Germinal center (tissue), 1 donor: ENCODE data around the gene ASB1.

Source experiments
- DNase-seq: peaks from one replicate; pipeline ENCODE4 v3.0.0; 2012; ENCODE audit warnings: mixed read lengths, low spot score

The ASB1 gene, protein sequence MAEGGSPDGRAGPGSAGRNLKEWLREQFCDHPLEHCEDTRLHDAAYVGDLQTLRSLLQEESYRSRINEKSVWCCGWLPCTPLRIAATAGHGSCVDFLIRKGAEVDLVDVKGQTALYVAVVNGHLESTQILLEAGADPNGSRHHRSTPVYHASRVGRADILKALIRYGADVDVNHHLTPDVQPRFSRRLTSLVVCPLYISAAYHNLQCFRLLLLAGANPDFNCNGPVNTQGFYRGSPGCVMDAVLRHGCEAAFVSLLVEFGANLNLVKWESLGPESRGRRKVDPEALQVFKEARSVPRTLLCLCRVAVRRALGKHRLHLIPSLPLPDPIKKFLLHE

DNA sequence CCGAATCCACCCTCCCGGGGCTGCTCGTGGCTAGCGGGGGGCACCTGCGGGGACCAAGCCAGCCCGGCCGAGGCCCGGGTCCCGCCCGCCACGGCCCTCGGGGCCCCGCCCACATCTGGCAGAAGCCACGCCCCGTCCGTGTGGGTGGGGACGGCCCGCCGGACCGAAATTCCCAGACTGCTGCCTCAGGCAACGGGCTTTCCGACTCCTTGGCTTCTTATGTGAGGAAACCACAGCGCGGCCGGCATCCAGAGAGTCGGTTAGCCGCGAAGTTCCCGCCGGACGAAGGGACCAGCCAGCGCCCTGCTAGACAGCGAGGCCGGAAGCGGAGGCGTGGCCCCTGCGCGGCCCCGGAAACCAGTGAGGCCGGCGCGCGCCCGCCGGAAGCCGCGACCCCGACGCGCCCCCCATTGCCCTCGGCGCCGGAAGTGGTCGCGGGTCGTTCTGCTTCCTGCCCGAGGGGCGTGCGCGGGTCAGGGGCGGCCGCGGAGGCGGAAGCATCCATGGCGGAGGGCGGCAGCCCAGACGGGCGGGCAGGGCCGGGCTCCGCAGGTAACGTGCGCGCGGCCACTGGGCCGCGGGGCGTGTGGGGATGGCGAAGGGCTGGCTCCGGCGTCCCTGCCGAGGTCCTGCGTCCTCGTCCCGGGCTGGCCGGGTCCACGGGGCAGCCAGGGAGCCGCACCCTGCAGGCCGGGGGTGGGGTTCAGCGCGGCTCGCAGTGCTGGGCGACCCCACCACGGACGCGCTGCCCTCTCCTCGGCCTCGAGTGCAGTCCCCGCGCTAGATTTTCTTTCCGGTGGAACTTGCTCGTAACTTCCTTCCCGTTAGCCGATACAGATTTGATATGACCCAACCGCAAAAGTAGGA, at the start of gene ASB1:
Gene ASB1 (plus strand): TSS at position 360 of the 867 bp plus-strand sequence. CDS start 144 bp downstream, at position 504.
- peak; percentile 89 for DNase-seq

DNA sequence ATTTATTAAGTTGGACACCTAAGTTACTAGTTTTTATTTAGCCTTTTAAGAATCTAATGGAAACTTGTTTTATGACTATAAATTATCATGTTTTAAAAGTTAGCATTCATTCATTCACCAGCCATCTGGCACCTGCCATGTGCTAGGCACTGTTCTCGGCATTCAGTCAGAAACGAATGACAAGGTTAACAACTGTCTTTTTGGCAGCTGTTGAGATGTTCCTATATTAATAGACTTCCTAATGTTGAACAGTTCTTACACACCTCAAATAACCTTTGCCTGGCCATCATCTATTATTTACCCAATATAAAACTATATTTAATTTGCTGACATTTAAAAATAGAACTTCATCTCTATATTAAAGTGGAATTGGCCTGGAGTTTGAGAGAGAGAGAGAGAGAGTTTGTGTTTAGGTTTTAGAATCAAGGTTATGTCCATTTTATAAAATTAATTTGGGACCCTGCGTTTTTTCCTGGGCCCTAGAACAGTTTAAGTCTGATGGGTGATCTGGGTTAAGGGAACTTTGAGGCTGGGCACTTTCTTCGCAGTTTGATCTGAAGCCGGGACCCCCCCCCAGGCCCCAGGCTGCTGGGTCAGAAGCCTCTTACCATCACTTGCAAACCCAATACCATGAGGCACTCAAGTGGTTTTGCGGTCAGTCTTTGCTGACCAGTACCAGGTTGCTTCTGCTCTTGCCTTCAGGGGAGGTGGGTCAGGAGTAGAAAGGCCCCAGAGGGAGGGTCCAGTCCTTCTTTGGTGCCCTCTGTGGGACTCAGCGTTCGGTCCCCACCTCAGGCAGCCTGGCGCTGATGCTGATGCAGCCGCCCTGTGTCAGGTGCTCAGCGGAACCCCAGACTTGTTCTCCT, 48.3 kb upstream of the ASB1 start:
- no peak for DNase-seq

DNA sequence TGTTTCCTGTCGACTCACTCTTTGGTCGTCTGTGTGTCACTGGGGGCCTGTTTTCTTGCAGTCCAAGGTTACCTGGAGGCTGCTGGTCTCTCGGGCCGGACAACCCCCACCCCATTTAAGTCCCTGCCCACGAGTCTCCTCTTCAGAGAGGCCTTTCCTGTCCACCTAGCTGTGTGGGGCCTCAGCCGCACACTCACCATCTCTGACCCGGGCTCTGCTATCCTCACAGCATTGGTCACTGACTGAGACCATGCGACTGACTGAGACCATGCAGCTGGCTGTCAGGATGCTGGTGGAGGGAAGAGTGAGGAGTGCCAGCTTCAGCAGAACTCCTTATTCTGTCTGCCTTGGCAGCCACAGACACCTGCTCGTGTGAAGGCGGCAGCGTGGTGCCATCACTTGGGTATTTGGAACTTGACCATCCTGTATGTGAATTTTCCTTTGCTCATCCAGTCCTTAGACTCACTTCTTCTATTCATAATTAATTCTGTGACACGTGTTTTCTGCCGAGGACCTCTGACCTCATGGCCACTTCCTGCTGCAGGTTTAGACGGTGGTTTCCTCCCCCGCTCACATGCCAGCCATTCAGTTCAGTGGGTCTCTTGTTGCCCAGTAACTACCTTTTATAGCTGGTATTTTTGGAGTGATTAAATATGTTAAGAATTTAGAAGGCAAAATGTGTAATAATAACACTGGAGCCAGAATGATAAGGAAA, 47.5 kb upstream of the ASB1 start:
- no peak for DNase-seq

DNA sequence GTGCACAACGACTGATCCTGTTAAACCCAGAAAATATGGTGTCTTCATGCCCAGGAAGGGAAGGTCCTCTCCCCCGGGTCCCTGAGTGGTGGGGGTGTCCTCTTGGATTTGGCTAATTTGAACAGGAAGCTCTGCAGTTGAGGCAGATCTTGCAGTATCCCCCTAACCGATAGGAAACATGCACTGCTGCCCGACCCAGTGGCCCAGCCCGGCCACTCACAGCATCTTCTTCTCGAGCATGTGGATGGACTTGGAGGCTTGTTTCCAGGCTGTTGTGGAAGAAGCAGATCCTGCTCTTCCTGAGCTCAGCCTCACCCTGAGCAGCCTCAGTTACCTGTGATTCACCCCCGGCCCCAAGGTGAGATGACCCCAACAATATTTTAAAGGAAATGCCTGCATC, 46.4 kb upstream of the ASB1 start:
- DNase-seq: no peak

DNA sequence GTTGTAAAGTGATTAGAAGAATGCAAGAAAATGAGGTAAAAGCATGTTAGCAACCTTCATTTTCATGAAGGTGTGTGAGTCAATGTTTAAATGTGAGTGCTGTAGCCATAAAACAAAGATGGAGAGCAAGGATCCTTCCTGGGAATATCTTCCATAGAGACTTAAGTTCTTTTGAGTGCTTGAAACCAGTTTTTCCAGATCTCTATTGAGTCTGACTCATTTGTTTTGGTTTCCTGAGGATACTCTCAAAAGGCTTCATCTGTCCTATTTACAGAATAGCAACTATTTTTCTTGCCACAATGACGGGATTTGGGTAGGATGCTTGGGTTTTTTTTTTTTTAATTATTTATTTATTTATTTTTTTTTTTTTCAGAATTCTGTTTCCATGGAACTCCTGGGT, 45.9 kb upstream of the ASB1 start:
- no peak for DNase-seq

DNA sequence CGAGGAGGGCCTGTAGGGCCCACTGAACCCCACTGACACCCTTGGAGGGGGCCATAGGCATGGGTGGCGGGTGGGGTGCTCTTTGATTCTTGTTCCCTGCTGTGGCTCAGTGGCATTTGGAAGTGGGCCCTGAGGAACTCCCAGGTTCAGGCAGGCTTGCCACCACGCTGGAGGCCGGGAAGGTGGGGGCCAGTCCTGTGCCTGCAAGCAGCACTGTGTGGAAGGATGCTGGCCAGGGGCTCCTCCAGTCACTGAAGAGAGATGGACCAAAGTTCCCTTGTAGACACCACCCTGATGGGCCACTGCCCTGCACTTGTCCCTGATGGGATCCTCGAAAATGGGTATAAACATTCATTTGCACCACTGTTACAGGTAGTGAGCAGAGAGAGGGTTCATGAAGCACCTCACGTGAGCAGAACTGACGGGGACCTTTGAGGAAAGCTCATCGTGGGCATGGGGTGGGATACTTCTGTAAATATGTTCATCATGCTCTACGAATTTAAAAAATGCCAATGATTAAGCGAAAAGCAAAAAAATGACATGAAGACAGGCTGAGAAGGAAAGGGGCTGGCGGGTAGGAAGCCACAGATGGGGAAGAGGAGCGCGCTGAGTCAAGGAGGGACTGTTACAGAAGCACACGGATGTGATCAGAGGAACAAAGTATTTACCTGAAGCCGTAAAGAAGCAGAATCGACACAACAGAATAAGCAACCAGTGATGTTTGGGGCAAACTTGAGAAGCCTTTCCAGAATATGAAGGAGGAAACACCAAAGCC, 45.2 kb upstream of the ASB1 start:
- DNase-seq: no peak

DNA sequence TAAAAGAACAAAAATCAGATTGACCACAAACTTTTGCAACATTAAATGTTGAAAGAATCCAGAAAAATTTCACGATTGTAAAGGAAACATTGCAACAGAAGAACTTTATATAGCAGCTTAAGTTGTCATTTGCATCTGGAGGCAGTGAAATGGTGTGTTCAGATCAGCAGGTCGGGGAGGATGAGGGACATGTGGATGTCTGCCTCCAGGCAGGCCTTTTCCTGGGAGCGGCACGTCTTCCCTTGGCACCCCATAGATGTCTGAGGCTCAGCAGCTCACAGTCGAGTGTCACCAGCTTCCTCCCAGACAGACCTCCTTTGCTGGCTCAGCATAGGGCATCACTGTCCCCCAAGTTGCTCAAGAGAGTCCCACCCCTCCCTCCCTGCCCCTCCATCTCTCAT, 44.3 kb upstream of the ASB1 start:
- no peak for DNase-seq

DNA sequence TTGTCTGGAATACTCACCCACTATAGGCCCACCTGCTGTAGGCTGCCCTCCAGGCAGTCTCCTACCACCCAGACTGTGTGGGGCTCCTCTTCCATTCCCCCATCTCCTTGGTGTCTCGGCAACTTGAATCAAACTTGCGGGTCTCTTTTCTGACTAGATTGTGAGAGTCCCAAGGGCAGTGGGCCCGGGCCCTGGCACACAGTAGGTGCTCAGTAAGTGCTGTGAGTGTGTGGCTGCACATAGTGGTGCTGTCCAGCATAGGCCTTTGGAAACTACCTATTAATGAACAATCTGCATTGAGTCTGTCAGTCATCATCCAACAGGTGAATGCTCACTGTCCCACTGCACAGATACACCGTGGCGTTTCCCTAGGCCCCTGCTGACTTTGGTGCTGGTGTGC, 43.6 kb upstream of the ASB1 start:
- no peak for DNase-seq

DNA sequence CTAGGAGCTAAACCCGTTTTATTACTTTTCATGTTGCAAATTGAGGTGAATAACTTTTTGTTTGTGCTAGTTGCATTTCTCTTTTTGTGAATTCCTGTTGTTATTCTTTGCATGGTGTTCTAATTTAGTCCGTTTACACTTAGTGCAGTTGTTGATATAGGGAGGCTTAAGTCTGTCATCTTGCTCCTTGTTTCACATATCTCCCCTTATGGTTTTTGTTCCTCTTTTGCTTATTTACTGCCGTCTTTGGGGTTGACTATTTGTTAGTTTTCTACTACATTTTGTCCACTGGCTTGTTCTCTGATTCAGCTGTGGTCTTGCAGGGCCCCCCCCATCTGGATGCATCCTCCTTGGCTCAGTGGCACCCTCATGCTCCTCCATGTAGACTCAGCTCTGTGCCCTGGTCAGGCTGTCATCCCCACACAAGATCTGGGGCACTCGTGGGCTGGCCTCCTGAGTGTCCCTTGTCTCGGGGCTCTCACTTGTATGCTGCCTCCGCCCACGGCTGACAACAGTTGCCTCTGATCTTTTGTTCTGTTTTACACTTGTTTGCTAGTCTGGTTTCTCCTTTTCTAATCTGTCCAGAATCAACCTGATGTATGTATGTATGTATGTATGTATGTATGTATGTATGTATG, 42.9 kb upstream of the ASB1 start:
- DNase-seq: no peak

DNA sequence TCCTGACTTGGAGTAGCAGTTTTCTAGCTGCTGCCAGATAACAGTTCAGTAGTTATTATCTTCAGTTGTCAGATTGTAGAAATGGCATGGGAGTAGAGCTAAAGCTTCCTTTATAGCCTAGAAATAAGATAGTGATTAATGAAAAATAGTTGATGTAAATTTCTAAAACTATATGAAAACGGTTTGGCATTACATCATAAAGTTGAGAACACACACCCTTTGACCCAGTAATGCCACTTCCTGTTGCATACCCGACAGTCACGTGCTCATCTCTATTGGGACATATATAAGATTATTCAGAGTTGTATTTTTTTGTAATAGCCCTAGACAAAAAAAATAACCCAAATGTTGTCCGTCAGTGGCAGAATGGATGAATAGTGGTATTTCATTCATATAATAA, 39.4 kb upstream of the ASB1 start:
- DNase-seq: no peak

DNA sequence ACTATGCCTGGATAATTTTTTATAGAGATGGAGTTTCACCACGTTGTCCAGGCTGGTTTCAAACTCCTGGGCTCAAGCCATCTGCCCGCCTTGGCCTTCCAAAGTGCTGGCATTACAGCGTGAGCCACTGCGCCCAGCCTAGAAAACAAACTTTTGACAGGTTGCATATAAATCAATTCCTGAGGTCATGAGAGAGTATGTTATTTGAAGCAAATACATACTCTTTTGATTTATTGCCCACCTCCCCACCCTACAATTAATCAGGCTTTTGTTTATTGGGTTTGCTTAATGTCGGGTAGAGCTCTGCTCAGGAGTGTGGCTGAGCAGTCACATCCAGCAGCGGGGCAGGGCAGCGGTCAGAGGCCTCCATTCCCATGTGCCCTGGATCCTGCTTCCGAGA, 37.9 kb upstream of the ASB1 start:
- DNase-seq: no peak

DNA sequence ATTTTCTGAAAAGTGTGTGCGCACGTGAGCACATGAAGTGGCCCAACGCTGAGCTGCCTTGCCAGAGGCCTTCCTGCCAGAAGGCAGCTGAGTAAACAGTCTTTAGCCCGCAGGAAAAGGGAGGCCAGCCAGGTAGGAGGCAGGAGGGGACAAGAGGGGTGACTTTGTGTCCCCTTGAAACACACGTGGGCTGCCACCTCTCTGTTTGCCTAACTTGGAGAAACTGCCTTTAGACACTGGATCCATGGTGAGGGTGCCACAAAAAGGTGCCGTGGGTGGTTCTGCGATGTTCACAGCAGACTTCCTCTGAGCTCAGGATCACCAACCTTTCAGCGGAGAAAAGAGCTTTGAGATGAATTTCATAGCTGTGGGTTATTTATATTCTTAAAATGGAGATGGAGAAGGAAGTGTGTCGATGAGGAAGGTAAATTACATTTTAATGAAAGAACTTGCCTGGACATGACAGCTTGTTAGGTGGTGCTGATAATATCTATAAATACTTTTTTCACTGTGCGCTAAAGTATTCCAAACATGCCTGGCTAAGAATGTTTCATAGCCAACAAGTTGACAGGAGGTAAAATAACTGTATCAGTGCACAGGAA, 36.6 kb upstream of the ASB1 start:
- no peak for DNase-seq

DNA sequence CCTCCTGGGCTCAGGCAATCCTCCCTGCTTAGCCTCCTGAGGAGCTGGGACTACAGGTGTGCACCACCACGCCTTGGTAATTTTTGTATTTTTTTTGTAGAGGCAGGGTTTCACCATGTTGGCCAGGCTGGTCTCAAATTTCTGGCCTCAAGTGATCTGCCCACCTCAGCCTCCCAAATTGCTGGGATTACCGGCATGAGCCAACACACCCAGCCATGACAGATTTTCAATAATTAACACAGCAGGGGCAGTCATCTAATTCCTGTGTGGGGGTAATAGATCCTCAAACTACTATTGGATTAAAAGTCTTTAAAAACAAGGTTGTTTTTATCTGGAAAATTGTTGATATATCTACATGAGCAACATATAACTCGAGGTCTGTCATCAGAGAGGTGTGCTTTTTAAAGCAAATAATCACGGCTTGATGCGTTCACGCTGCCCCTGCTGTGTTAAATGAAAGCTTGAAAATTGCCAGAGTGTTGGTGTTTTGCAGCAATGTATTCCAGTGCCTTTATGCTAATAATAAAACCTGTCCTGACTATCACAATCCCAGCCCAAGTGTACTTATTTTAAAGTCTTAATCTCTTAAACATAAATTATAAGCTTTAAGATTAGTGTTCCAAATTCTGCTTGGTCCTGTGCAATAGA, 35.6 kb upstream of the ASB1 start:
- no peak for DNase-seq

DNA sequence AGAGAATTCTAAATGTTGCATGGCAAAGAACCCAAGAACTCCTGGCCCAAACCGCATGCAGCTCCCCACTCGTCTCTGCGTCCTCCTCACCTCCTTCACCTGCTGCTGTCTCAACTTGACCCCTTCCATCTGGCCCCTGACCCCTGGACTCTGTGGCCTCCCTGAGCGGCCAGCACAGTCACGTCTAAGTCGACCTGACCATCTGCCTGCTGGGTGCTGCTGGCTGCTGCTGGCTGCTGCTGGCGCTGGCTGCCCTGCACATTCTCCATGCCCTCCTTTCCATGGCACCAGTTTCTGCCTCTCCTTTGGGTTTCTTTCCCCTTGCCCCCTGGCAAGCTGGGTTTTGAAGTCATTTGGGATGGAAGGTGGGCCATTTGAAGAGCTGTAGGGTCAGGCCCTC, 30.1 kb upstream of the ASB1 start:
- no peak for DNase-seq

DNA sequence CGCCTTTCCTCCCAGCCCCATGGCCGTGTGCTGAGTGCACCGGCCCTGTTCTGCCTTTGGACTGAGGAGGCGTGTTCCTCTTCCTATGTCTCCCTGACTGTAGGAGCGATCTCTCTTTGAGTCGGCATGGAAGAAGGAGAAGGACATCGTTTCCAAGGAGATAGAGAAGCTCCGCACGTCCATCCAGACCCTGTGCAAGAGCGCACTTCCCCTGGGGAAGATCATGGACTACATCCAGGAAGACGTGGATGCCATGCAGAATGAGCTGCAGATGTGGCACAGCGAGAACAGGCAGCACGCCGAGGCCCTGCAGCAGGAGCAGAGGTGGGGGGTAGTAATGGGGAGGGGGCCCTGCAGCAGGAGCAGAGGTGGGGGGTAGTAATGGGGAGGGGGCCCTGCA, 29.4 kb upstream of the ASB1 start:
- no peak for DNase-seq

DNA sequence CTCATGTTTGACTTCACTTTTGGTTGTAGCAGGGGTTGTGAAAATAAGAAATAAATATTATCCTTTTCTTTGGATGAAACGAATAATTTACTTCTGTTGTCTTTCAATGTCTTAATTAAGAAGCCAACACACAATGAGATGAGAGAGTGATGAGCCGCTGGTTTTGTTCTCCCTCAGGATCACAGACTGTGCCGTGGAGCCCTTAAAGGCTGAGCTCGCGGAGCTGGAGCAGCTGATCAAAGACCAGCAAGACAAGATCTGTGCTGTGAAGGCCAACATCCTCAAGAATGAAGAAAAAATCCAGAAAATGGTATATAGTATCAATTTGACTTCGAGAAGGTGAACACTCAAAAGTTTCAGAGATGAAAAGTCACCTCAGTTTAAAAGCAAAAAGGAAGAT, 28.1 kb upstream of the ASB1 start:
- no peak for DNase-seq

DNA sequence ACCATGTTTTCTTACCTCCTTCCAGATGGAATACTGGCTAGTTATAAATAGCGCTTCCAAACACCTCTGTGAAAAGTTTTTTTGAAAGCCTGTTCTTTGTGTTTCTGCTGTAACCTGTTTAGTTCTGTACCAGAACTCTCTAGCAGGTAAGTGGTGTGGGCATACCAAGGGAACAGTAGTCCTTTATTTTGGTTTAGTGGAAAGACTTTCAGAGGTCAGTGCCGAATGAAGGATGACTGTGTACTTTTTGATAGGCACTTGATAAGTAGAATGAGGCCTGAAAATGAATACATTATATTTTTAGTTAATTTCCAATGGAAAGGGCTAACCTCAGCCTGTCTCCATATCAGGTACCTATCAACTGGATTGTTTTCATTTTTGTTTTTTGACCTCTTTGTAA, 27.6 kb upstream of the ASB1 start:
- DNase-seq: no peak

DNA sequence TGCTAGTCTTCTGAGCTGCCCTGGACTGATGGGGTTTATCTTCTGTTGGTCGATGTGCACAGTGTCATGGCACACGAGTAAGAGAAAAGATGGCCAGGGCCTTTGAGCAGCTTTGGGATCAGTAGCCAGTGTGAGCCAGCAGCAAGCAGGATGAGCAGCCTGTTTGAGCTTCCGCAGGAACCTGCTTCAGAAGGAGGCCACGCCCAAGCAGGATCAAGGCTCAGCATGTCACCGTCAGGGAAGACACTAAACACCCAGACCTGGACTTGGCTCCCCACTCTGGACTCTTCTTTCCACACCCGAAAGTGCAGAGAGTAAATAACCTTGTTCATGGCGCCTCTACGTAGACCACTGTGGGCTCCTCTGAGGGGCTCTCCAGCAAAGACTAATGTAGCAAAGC, 25.2 kb upstream of the ASB1 start:
- DNase-seq: no peak

DNA sequence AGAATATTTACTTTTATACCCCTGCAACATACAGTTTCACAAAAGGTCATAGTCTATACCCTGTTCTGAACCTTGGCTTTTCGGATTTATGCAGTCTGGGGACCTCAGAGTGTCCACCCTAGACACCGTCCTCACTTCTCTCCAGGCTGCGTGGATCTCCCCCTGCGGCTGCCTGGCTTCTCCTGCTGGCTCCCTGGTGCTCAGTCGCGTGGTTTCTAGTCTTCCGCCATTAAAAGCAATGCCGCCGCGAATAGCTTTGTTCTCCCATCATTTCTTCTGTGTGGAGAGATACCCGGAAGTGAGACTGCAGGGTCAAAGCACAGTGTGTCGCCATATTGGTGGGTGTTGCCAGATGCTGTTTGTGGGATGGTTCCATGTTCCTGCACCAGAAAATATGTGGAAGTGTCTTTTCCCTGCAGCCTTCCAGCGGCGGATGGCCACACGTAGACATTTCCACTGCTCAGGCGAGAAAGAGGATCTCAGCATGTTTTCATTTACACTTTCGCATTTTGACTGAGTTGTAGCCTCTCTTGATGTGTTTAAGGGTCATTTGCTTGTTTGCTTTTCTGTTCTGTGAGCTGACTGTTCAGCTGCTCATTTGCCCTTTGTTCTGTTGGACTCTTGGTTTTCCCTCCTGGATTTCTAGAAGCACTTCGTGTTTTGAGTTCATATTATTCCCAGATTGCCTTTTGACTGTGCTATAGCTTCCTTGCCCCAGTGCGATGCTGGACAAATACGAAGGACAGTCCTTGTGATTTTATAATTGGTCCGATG, 22.9 kb upstream of the ASB1 start:
- no peak for DNase-seq
